ENCODE data around the gene GPC3.
"Not testable (repeated sequence)": the region's sequence is repeated elsewhere in the genome, so short reads cannot be mapped to it uniquely, and the experiment has no call there.

The GPC3 gene

GRCh38 chrX:133897593-133898163 is 87.7 kb downstream of the GPC3 start:
- no peak for DNase-seq (ENCODE audit: low read depth in 1 of 2, low spot score in 1 of 2)

GRCh38 chrX:133892337-133892736 is 93.1 kb downstream of the GPC3 start:
- no peak for DNase-seq (ENCODE audit: low read depth in 1 of 2, low spot score in 1 of 2)

GRCh38 chrX:133888984-133889383 is 96.4 kb downstream of the GPC3 start:
- no peak for DNase-seq (ENCODE audit: low read depth in 1 of 2, low spot score in 1 of 2)

- DNase-seq (ENCODE audit: low read depth in 1 of 2, low spot score in 1 of 2) = not testable (repeated sequence)
These were observed 97.3 kb downstream of the GPC3 start for GRCh38 chrX:133888084-133888483.

- no peak for DNase-seq (ENCODE audit: low read depth in 1 of 2, low spot score in 1 of 2)
These were observed 100.7 kb downstream of the GPC3 start for GRCh38 chrX:133884430-133885394.

GRCh38 chrX:133881893-133882292 is 103.5 kb downstream of the GPC3 start:
- no peak for DNase-seq (ENCODE audit: low read depth in 1 of 2, low spot score in 1 of 2)

- no peak for DNase-seq (ENCODE audit: low read depth in 1 of 2, low spot score in 1 of 2)
These were observed 104.4 kb downstream of the GPC3 start for GRCh38 chrX:133881007-133881406.

- DNase-seq (ENCODE audit: low read depth in 1 of 2, low spot score in 1 of 2) = no peak
These were observed 105.4 kb downstream of the GPC3 start for GRCh38 chrX:133880032-133880443.

- DNase-seq (ENCODE audit: low read depth in 1 of 2, low spot score in 1 of 2) = no peak
These were observed 106.7 kb downstream of the GPC3 start for GRCh38 chrX:133878710-133879109.

GRCh38 chrX:133876646-133877045 is 108.7 kb downstream of the GPC3 start:
- no peak for DNase-seq (ENCODE audit: low read depth in 1 of 2, low spot score in 1 of 2)

GRCh38 chrX:133869270-133869669 is 116.1 kb downstream of the GPC3 start:
- DNase-seq (ENCODE audit: low read depth in 1 of 2, low spot score in 1 of 2) = no peak

- no peak for DNase-seq (ENCODE audit: low read depth in 1 of 2, low spot score in 1 of 2)
These were observed 116.7 kb downstream of the GPC3 start for GRCh38 chrX:133868682-133869081.

GRCh38 chrX:133868250-133868649 is 117.1 kb downstream of the GPC3 start:
- no peak for DNase-seq (ENCODE audit: low read depth in 1 of 2, low spot score in 1 of 2)

- no peak for DNase-seq (ENCODE audit: low read depth in 1 of 2, low spot score in 1 of 2)
These were observed 119.5 kb downstream of the GPC3 start for GRCh38 chrX:133865761-133866471.

GRCh38 chrX:133864236-133864635 is 121.2 kb downstream of the GPC3 start:
- no peak for DNase-seq (ENCODE audit: low read depth in 1 of 2, low spot score in 1 of 2)

GRCh38 chrX:133859860-133860259 is 125.5 kb downstream of the GPC3 start:
- DNase-seq (ENCODE audit: low read depth in 1 of 2, low spot score in 1 of 2) = no peak

GRCh38 chrX:133859336-133859735 is 126.1 kb downstream of the GPC3 start:
- DNase-seq (ENCODE audit: low read depth in 1 of 2, low spot score in 1 of 2) = no peak

GRCh38 chrX:133857640-133858269 is 127.6 kb downstream of the GPC3 start:
- DNase-seq (ENCODE audit: low read depth in 1 of 2, low spot score in 1 of 2) = no peak

- DNase-seq (ENCODE audit: low read depth in 1 of 2, low spot score in 1 of 2) = no peak
These were observed 128.6 kb downstream of the GPC3 start for GRCh38 chrX:133856819-133857218.

GRCh38 chrX:133854290-133854689 is 131.1 kb downstream of the GPC3 start:
- no peak for DNase-seq (ENCODE audit: low read depth in 1 of 2, low spot score in 1 of 2)

- no peak for DNase-seq (ENCODE audit: low read depth in 1 of 2, low spot score in 1 of 2)
These were observed 132.5 kb downstream of the GPC3 start for GRCh38 chrX:133852837-133853356.
